ENCODE results near the gene CASP14. TPM values are rescaled to one million over a fixed set of nuclear protein-coding genes. Genes with fewer than 3 reads are reported as not detected.
"Not testable (repeated sequence)": the region's sequence is repeated elsewhere in the genome, so short reads cannot be mapped to it uniquely, and the experiment has no call there.

Gene CASP14
- total and polyA plus RNA-seq, 8 donors, result 0.10 to 0.11 TPM; not detected in 6

GRCh38 chr19:15015946-15016542, 33.2 kb upstream of the CASP14 start:
- no peaks in the 10 kb centered on the region for H3K36me3 ChIP-seq
- ATAC-seq, result peak; percentile 27
- peaks cover 3 to 90% of the 10 kb centered on the region in 2 donors for H3K27me3 ChIP-seq
- no peaks in the 10 kb centered on the region for H3K9me3 ChIP-seq
- TF ChIP-seq CTCF (IDR thresholded peaks at IDR 0.05), result no peak
- intact Hi-C loops (cut with DNase I), result no loop called here
- H3K27ac ChIP-seq, result no peak overlapping the region
- DNase-seq, result peak in 2 of 4 donors; percentile 25 to 54
- H3K4me3 ChIP-seq, result no peak overlapping the region
- no peaks in the 10 kb centered on the region for H3K4me1 ChIP-seq

GRCh38 chr19:15018836-15019235, 30.4 kb upstream of the CASP14 start:
- H3K36me3 ChIP-seq; DNase-seq; H3K9me3 ChIP-seq; H3K4me1 ChIP-seq; H3K27ac ChIP-seq; H3K4me3 ChIP-seq; ATAC-seq; intact Hi-C loops (cut with DNase I): not testable (repeated sequence)
- H3K27me3 ChIP-seq, result peaks cover 0 to 87% of the 10 kb centered on the region in 2 donors

- Histone ChIP-seq H3K4me1 (no peaks in the 10 kb centered on the region), H3K4me3 (no peak overlapping the region), H3K27me3 (peaks cover 0 to 79% of the 10 kb centered on the region in 2 donors), H3K36me3 (no peaks in the 10 kb centered on the region), H3K9me3 (no peaks in the 10 kb centered on the region), H3K27ac (no peak overlapping the region)
- ATAC-seq (no peak), DNase-seq (no peak)
- intact Hi-C loops (cut with DNase I), result no loop called here
- no peak for TF ChIP-seq CTCF (IDR thresholded peaks at IDR 0.05)
These were observed 27.8 kb upstream of the CASP14 start for GRCh38 chr19:15021286-15022007.

GRCh38 chr19:15022752-15023151, 26.5 kb upstream of the CASP14 start:
- H3K4me3 ChIP-seq, result no peak overlapping the region
- no peak for TF ChIP-seq CTCF (IDR thresholded peaks at IDR 0.05)
- H3K27ac ChIP-seq, result no peak overlapping the region
- H3K9me3 ChIP-seq, result no peaks in the 10 kb centered on the region
- no peaks in the 10 kb centered on the region for H3K4me1 ChIP-seq
- DNase-seq, result no peak
- peaks cover 0 to 69% of the 10 kb centered on the region in 2 donors for H3K27me3 ChIP-seq
- H3K36me3 ChIP-seq, result no peaks in the 10 kb centered on the region
- no peak for ATAC-seq
- intact Hi-C loops (cut with DNase I), result no loop called here

- intact Hi-C loops (cut with DNase I), result no loop called here
- TF ChIP-seq CTCF (IDR thresholded peaks at IDR 0.05), result no peak
- DNase-seq (no peak), ATAC-seq (no peak)
- no peak overlapping the region for H3K27ac ChIP-seq
- peaks cover 0 to 52% of the 10 kb centered on the region in 2 donors for H3K27me3 ChIP-seq
- no peak overlapping the region for H3K4me3 ChIP-seq
- no peaks in the 10 kb centered on the region for H3K36me3 ChIP-seq
- H3K9me3 ChIP-seq, result no peaks in the 10 kb centered on the region
- H3K4me1 ChIP-seq, result no peaks in the 10 kb centered on the region
These were observed 24.1 kb upstream of the CASP14 start for GRCh38 chr19:15025217-15025616.
